GM03348 (cell line): ENCODE data around the gene CTSD.
A peak's percentile ranks its signal among the peaks of the same experiment; 100 is the strongest.
"Not testable (repeated sequence)": the region's sequence is repeated elsewhere in the genome, so short reads cannot be mapped to it uniquely, and the experiment has no call there.

Experiments
- DNase-seq: peaks from one replicate; pipeline ENCODE4 v3.0.0; 2012; ENCODE audit warnings: low spot score

The CTSD gene

GRCh38 chr11:1770061-1770460, 6.3 kb upstream of the CTSD start:
- DNase-seq, result no peak

- DNase-seq, result not testable (repeated sequence)
These were observed 5.7 kb upstream of the CTSD start for GRCh38 chr11:1769304-1769936.

GRCh38 chr11:1768141-1768469, 4.4 kb upstream of the CTSD start:
- no peak for DNase-seq

- DNase-seq, result no peak
These were observed 3.8 kb upstream of the CTSD start for GRCh38 chr11:1767399-1768140.

GRCh38 chr11:1766719-1767398, 3.1 kb upstream of the CTSD start:
- DNase-seq, result no peak

- no peak for DNase-seq
These were observed 2.4 kb upstream of the CTSD start for GRCh38 chr11:1765871-1766718.

GRCh38 chr11:1763336-1763795, 361 bp downstream of the CTSD start:
- peak; percentile 29 for DNase-seq

- peak; percentile 24 for DNase-seq
These were observed 1.0 kb downstream of the CTSD start for GRCh38 chr11:1762537-1763302.

GRCh38 chr11:1761857-1762536, 1.7 kb downstream of the CTSD start:
- DNase-seq, result no peak

GRCh38 chr11:1761110-1761856, 2.4 kb downstream of the CTSD start:
- no peak for DNase-seq

GRCh38 chr11:1760351-1761109, 3.2 kb downstream of the CTSD start:
- DNase-seq, result no peak

GRCh38 chr11:1759851-1760220, 3.9 kb downstream of the CTSD start:
- DNase-seq, result no peak

GRCh38 chr11:1759151-1759850, 4.4 kb downstream of the CTSD start:
- no peak for DNase-seq

GRCh38 chr11:1758611-1759150, 5.0 kb downstream of the CTSD start:
- no peak for DNase-seq

GRCh38 chr11:1757861-1758610, 5.7 kb downstream of the CTSD start:
- no peak for DNase-seq

GRCh38 chr11:1756791-1757771, 6.6 kb downstream of the CTSD start:
- DNase-seq, result no peak
